NCI-H187 (cell line): ENCODE measurements around the gene HDAC4.

Source experiments
- DNase-seq, 2 experiments: peaks; one replicate each; lab custom pipeline; 2025; lab: John Stamatoyannopoulos, UW

Gene HDAC4

DNA sequence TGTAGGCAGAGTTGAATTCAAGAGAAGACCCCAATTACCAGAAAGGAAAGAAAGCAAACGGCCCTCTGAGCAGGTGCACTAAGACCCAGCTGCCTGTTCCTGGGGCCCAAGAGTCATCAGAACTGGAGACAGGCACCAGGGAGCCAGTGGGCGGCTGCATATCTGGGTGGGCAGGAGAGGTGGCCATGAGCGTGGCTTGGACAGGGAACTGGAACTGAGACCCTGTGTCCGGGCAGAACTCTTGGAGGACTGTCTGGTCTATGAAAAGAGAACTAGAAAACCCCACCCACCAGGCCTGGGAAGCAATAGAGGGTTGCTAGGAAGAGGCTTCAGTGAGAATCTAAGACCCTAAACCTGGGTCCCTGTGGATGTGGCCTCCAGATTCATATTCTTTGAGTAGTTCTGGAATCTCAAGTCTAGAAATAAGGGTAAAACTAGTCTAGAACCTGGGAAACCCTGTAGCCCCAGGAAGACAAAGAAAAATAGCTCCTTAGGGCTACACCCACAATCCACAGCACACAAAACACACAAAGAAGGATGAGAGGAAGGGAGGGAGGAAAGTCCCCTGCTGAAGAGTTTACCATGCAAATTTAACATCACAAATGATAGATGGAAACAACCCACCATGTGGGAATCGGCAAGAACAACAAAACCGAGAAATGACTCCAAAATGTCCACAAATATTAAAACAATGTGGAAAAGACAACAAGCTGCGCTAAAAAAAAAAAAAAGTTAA is 147.0 kb downstream of the HDAC4 start:
- DNase-seq: no peak

DNA sequence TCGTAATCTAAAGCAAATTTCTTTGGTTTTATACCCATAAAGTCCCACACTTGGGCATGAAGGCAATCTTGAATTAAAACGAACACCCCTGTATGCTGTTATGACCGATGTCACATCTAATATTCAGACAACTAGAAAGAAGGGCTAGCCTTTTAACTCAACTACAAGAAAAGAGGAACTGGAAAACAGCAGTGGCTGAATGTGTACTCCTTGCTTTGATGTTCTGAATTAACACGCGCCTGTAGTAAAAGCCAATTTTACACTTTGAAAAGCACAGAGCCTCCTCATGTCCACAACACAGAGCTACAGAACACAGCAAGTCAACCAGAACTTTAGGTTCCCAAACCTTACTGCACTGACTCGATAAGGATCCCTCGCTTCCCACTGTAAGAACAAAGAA is 147.6 kb downstream of the HDAC4 start:
- no peak for DNase-seq

- DNase-seq: peak in 1 of 2 experiments; percentile 33
These were observed 148.0 kb downstream of the HDAC4 start for GRCh38 chr2:239252801-239253200.

DNA sequence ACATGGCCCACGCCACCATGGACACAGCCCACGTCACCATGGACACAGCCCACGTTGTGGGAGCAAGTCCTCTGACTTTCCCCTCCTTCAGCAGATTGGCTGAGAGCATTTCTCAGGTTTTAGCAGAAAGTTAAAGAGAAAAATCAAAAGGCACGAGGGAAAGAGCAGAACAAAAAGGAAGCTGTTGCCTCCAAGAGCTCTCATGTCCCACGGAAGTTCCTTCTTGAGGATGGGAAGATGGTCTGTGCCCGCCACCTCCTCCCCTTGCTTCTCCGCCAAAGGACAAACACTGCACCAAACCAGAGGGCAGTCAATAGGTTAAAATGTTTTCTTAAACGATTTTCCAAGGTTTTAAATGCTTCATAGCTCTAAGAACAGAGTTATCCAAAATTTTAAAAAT is 148.4 kb downstream of the HDAC4 start:
- no peak for DNase-seq

- no peak for DNase-seq
These were observed 148.8 kb downstream of the HDAC4 start for GRCh38 chr2:239251971-239252370.

- no peak for DNase-seq
These were observed 150.4 kb downstream of the HDAC4 start for GRCh38 chr2:239250216-239251081.

DNA sequence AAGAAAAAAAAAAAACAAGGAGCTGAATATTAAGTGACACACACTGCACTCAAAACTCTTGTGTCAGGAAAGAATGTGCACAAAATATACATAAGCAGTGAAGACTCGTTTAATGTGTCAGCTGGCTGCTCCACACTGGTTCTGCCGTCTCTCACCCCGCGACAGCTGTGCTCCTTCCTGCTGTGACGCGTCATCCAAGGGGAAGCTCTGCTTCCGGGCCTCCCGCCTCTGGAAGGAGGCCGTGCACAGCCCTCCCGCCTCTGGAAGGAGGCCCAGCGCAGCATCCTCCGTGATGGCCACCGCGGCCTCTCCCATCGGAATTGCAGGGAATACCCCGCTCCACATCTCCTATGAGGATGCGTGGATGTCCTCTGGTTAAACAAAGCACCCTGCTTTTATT is 151.0 kb downstream of the HDAC4 start:
- no peak for DNase-seq

- DNase-seq: no peak
These were observed 151.8 kb downstream of the HDAC4 start for GRCh38 chr2:239249048-239249447.

GRCh38 chr2:239247401-239248245 is 153.2 kb downstream of the HDAC4 start:
- no peak for DNase-seq

- peak; percentile 24 to 45 for DNase-seq
These were observed 154.1 kb downstream of the HDAC4 start for GRCh38 chr2:239246723-239247122.

GRCh38 chr2:239245872-239246721 is 154.7 kb downstream of the HDAC4 start:
- DNase-seq: no peak

- no peak for DNase-seq
These were observed 155.7 kb downstream of the HDAC4 start for GRCh38 chr2:239245107-239245506.

GRCh38 chr2:239244625-239245024 is 156.2 kb downstream of the HDAC4 start:
- DNase-seq: no peak

DNA sequence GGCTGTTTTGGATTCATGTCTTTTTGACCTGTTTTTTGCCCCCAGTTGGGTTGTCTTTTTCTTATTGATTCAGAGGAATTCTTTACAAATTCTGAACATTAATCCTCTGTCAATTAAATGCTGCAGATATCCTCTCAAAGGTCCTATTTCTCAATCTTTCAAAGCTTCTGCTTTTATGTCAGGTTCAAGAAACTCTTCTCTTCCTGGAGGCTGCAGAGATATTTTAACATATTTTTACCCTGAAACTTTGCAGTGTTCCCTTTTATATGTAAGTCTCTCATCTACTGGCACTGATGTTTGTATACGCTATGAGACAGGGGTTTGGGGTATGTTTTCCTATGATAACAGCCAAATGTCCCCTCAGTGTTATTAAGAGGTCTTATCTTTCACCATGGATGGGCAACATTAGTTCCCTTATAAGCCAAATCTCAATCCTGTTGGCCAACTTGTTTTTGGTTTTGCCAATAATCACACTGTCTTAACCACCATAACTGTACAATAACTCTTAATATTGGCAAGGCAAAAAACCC is 159.3 kb downstream of the HDAC4 start:
- DNase-seq: no peak

- DNase-seq: peak in 1 of 2 experiments; percentile 18
These were observed 160.4 kb downstream of the HDAC4 start for GRCh38 chr2:239240414-239240881.

GRCh38 chr2:239239607-239240413 is 161.0 kb downstream of the HDAC4 start:
- DNase-seq: no peak

DNA sequence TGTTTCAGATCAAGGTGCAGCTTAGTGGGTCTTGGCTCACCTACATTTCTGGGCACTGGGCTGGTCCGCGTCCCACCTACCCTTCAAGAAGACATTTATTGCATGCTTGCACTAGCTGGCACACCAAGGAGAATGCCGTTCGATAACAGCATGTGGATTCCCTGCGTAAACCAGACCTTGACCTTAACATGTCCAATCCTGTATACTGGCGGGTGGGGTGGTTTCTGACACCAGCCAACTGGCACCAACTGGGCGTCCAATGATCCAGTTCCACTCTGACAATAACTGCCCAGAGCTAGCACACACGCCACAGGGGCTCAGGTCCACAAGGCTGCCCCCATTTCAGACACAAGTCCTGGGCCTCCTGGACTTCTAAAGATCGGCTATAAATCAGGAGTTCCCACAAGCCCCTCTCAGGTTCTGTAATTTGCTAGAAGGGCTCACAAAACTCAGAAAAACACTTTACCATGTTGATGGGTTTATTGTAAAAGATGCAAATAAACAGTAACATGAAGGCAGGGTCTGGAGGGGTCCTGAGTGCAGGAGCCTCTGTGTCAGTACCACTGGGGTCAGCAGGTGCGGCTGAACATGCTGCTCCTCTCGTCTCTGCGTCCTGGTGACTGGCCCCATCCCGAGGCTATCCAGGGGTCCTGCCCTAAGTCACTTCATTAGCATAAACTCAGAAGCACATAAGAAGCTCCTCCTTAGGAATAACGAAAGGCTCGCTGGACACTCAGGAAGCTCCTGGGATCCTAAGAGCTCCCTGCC is 161.8 kb downstream of the HDAC4 start:
- DNase-seq: no peak

- no peak for DNase-seq
These were observed 162.4 kb downstream of the HDAC4 start for GRCh38 chr2:239238381-239238780.

GRCh38 chr2:239236808-239237205 is 164.0 kb downstream of the HDAC4 start:
- peak; percentile 71 to 82 for DNase-seq
